OCI-LY1 (cell line): ENCODE data around the gene STYXL1.

Experiments used
- CTCF ChIP-seq: fragments of 200-600 bp; sonication (generic), shearing (Covaris generic); IDR thresholded peaks from 2 replicates; pipeline ENCODE4 v1.5.1; 2017; ENCODE audit warnings: mild to moderate bottlenecking, antibody characterized with exemption, low read length, moderate library complexity, mixed read lengths
- EZH2 ChIP-seq: fragments of 200-600 bp; sonication (generic), shearing (Covaris generic); IDR thresholded peaks from 2 replicates; pipeline ENCODE4 v1.8.0; 2017; ENCODE audit warnings: borderline replicate concordance, mixed run types, mild to moderate bottlenecking, antibody characterized with exemption, low read length, moderate library complexity, mixed read lengths

DNA sequence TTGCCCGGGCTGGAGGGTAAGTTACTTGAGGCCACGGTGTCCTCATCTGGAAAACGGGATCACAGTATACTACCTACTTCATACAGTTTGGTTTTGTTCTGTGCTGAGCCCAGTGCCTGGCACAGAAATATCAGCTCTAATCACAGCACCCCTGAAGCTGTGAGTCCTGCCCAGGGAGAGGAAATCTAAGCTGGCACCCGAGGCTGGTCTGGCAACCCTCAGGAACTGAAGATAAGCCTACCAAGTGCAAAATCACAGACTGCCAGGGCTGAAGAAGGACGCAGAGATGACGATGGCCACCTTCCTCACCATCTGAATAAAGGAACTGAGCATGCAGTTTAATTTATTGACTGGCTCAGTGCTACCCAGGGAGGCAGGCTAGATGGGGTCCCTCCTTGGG lies 45.7 kb downstream of the STYXL1 start:
- no peak for TF ChIP-seq EZH2
- no peak for TF ChIP-seq CTCF
